ENCODE measurements around the gene AKR1E2. TPM values are rescaled to one million over a fixed set of nuclear protein-coding genes. Genes with fewer than 3 reads are reported as not detected.

AKR1E2 gene
- total and polyA plus RNA-seq, 2 donors (not counting 3 experiments of a cell fraction or from before 2014, with no cell fraction given), result 4.0 to 8.2 TPM

DNA sequence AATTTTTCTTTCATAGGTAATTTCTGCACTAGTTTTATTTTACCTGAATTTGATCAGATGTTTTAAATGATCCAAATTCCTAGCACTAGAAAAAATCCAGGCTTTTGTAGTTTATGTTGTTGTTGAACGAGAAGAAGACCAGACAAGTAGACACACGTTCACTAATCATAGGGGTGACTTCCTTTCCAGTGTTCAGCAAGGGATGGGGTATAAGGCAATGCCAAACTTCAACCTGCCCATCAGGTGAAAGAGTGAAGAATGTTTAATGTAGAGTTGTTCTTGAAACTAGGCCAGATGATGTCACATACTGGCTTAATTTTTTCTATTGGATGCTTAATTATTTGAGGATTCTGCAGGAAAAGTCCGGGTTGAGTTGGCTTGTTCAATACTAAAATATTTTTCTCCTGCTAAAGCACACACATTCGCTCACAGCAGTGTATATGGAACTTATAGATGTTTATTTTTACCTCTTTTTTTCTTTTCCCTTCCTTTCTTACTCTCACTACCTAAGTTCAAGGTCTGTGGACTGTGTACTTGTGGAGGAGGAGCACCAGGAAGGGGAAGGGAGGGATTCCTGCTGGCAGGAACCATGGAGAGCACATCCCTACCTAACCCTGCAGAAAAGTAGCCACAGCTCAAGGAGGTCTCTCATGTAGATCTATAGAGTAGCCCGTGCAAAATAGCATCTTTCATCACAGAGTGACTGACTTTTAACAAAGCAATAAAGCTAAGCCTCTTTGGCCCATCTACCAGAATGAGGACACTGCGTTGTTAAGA, 23.1 kb upstream of the AKR1E2 start:
- H3K4me3 ChIP-seq (replicated peaks in 1 of 3; ENCODE audit: insufficient read depth in 1 of 3, low read depth in 1 of 3, low read length in 3 of 3), result no peak overlapping the region
- DNase-seq (ENCODE audit: low read depth, low spot score), result no peak
- dilution Hi-C loops (cut with MboI; ENCODE audit: extremely low pct_ligation_motif_present, low sequenced_read_pairs), result no loop called here
- no peaks in the 10 kb centered on the region for H3K27me3 ChIP-seq (ENCODE audit: control insufficient read depth in 2 of 2, insufficient read depth in 2 of 2, low read length in 2 of 2)
- no peak overlapping the region for H3K27ac ChIP-seq (ENCODE audit: insufficient read depth, low read depth, low read length)
- ChIA-PET CTCF (interaction anchor here (1.3 kb wide), 1 partner anchor 10 kb away, joined by 6 read pairs; no protein-coding TSS in a partner anchor), POLR2A (no interaction called here)
- H4K20me1 ChIP-seq (replicated peaks; ENCODE audit: control insufficient read depth, extremely low read depth, insufficient read depth, low read length), result no peaks in the 10 kb centered on the region
- TF ChIP-seq POLR2A (IDR thresholded peaks at IDR 0.05; ENCODE audit: low read depth, low read length), result no peak
- TF ChIP-seq MYC (IDR thresholded peaks at IDR 0.05; ENCODE audit: low read depth, low read length), result no peak
- no peak for TF ChIP-seq EZH2 (IDR thresholded peaks at IDR 0.05; ENCODE audit: borderline replicate concordance, low read depth, low read length, severe bottlenecking)
- TF ChIP-seq JUN (IDR thresholded peaks at IDR 0.05; ENCODE audit: borderline replicate concordance, insufficient read depth, insufficient read length, low read depth), result no peak
- TF ChIP-seq, protein P1, sequence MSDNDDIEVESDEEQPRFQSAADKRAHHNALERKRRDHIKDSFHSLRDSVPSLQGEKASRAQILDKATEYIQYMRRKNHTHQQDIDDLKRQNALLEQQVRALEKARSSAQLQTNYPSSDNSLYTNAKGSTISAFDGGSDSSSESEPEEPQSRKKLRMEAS (IDR thresholded peaks at IDR 0.05; ENCODE audit: insufficient read depth, insufficient read length), result no peak
- no peak for TF ChIP-seq FOS (IDR thresholded peaks at IDR 0.05; ENCODE audit: borderline replicate concordance, insufficient read depth, low read length)
- TF ChIP-seq GATA2 (IDR thresholded peaks at IDR 0.05; ENCODE audit: insufficient read depth, insufficient read length, low read depth, low read length), result no peak
- H3K4me1 ChIP-seq (ENCODE audit: control insufficient read depth, extremely low read depth, insufficient read depth, low read length), result peaks cover 34% of the 10 kb centered on the region
- no peak overlapping the region for H3K9ac ChIP-seq (replicated peaks; ENCODE audit: extremely low read depth, insufficient read depth, low read length)
- FAIRE-seq, result no peak
- no peaks in the 10 kb centered on the region for H3K9me3 ChIP-seq (replicated peaks; ENCODE audit: control insufficient read depth, insufficient read depth, low read length)
- no peaks in the 10 kb centered on the region for H3K36me3 ChIP-seq (ENCODE audit: control insufficient read depth in 2 of 2, extremely low read depth in 1 of 2, insufficient read depth in 2 of 2, low read length in 2 of 2)
- no TSS peak for BruUV-seq (replicated peaks)
- no peaks in the 10 kb centered on the region for H3K79me2 ChIP-seq (ENCODE audit: control insufficient read depth, insufficient read depth, low read length)
- no peaks in the 10 kb centered on the region for H3K9me1 ChIP-seq (replicated peaks; ENCODE audit: control insufficient read depth, extremely low read depth, insufficient read depth, low read length)
- peak overlapping the region; percentile 16 for H2AFZ ChIP-seq (ENCODE audit: low read depth, low read length)
- no peak overlapping the region for H3K4me2 ChIP-seq (ENCODE audit: insufficient read depth, low read length)
- intact Hi-C loops (cut with micrococcal nuclease), result no loop called here

DNA sequence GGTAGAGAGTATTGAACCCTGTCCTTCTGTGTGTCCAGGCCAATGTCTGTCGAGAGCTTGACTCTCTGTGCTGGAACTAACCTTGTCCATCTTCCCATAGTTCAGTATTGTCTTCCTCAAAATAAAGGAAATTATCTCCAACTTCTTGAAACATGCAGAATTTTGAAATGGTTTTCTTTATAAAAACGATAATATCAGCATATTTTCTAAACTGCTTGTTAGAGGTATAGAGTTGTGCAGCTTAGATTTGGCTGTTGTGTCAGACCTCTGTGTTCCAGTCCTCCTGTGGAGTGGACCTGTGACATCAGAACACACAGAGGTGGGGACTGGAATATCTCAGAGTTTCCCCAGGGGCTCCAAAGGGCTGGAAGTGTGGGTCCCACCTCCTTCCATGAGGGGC, 22.2 kb upstream of the AKR1E2 start:
- ChIA-PET POLR2A (no interaction called here), CTCF (interaction anchor here (1.1 to 1.6 kb wide), 4 partner anchors 9 to 33 kb away, joined by 3 to 14 read pairs (median 7); no protein-coding TSS in a partner anchor)
- dilution Hi-C loops (cut with MboI; ENCODE audit: extremely low pct_ligation_motif_present, low sequenced_read_pairs), result no loop called here
- intact Hi-C loops (cut with micrococcal nuclease), result no loop called here
- H3K27ac ChIP-seq (ENCODE audit: insufficient read depth, low read depth, low read length), result peak overlapping the region; percentile 62
- peak overlapping the region; percentile 8 for H2AFZ ChIP-seq (ENCODE audit: low read depth, low read length)
- no peaks in the 10 kb centered on the region for H3K36me3 ChIP-seq (ENCODE audit: control insufficient read depth in 2 of 2, extremely low read depth in 1 of 2, insufficient read depth in 2 of 2, low read length in 2 of 2)
- H3K4me3 ChIP-seq (replicated peaks in 1 of 3; ENCODE audit: insufficient read depth in 1 of 3, low read depth in 1 of 3, low read length in 3 of 3), result no peak overlapping the region
- H3K27me3 ChIP-seq (ENCODE audit: control insufficient read depth in 2 of 2, insufficient read depth in 2 of 2, low read length in 2 of 2), result no peaks in the 10 kb centered on the region
- no peaks in the 10 kb centered on the region for H3K9me3 ChIP-seq (replicated peaks; ENCODE audit: control insufficient read depth, insufficient read depth, low read length)
- no peak overlapping the region for H3K9ac ChIP-seq (replicated peaks; ENCODE audit: extremely low read depth, insufficient read depth, low read length)
- peaks cover 41% of the 10 kb centered on the region for H3K4me1 ChIP-seq (ENCODE audit: control insufficient read depth, extremely low read depth, insufficient read depth, low read length)
- no peaks in the 10 kb centered on the region for H4K20me1 ChIP-seq (replicated peaks; ENCODE audit: control insufficient read depth, extremely low read depth, insufficient read depth, low read length)
- H3K4me2 ChIP-seq (ENCODE audit: insufficient read depth, low read length), result no peak overlapping the region
- H3K79me2 ChIP-seq (ENCODE audit: control insufficient read depth, insufficient read depth, low read length), result no peaks in the 10 kb centered on the region
- FAIRE-seq (no peak), DNase-seq (ENCODE audit: low read depth, low spot score) (no peak)
- H3K9me1 ChIP-seq (replicated peaks; ENCODE audit: control insufficient read depth, extremely low read depth, insufficient read depth, low read length), result no peaks in the 10 kb centered on the region
- TF ChIP-seq JUN (IDR thresholded peaks at IDR 0.05; ENCODE audit: borderline replicate concordance, insufficient read depth, insufficient read length, low read depth) (no peak), GATA2 (IDR thresholded peaks at IDR 0.05; ENCODE audit: insufficient read depth, insufficient read length, low read depth, low read length) (no peak), POLR2A (IDR thresholded peaks at IDR 0.05; ENCODE audit: low read depth, low read length) (no peak), MYC (IDR thresholded peaks at IDR 0.05; ENCODE audit: low read depth, low read length) (no peak), POLR2AphosphoS5 (IDR thresholded peaks at IDR 0.05; ENCODE audit: insufficient read depth, low read depth, low read length) (no peak), FOS (IDR thresholded peaks at IDR 0.05; ENCODE audit: borderline replicate concordance, insufficient read depth, low read length) (no peak), EZH2 (IDR thresholded peaks at IDR 0.05; ENCODE audit: borderline replicate concordance, low read depth, low read length, severe bottlenecking) (no peak)
- TF ChIP-seq, protein P2, sequence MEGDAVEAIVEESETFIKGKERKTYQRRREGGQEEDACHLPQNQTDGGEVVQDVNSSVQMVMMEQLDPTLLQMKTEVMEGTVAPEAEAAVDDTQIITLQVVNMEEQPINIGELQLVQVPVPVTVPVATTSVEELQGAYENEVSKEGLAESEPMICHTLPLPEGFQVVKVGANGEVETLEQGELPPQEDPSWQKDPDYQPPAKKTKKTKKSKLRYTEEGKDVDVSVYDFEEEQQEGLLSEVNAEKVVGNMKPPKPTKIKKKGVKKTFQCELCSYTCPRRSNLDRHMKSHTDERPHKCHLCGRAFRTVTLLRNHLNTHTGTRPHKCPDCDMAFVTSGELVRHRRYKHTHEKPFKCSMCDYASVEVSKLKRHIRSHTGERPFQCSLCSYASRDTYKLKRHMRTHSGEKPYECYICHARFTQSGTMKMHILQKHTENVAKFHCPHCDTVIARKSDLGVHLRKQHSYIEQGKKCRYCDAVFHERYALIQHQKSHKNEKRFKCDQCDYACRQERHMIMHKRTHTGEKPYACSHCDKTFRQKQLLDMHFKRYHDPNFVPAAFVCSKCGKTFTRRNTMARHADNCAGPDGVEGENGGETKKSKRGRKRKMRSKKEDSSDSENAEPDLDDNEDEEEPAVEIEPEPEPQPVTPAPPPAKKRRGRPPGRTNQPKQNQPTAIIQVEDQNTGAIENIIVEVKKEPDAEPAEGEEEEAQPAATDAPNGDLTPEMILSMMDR (IDR thresholded peaks at IDR 0.05; ENCODE audit: extremely low read depth in 1 of 2, insufficient read depth in 1 of 2, low read depth in 1 of 2, low read length in 2 of 2), result no peak
- TF ChIP-seq, protein P1 (IDR thresholded peaks at IDR 0.05; ENCODE audit: insufficient read depth, insufficient read length), result no peak
- BruUV-seq (replicated peaks), result no TSS peak
